Neural cell (in vitro differentiated cells): ENCODE results near the gene PARM1.

ENCODE experiments used
- CTCF ChIP-seq: fragments of 450-650 bp; IDR thresholded peaks from 2 replicates; pipeline ENCODE4 v1.5.1; 2014; ENCODE audit warnings: antibody characterized with exemption, mild to moderate bottlenecking, moderate library complexity; ENCODE audit not compliant: poor library complexity, severe bottlenecking
- EP300 ChIP-seq: fragments of 450-650 bp; conservative IDR thresholded peaks from 2 replicates; pipeline ENCODE4 v1.6.1; 2014; ENCODE audit warnings: antibody characterized with exemption, mild to moderate bottlenecking, moderate library complexity; ENCODE audit not compliant: poor library complexity, severe bottlenecking
- POLR2AphosphoS5 ChIP-seq: IDR thresholded peaks from 2 replicates; pipeline ENCODE4 v1.6.1; 2012
- TF ChIP-seq, protein P1 (sequence below): IDR thresholded peaks from 2 replicates; pipeline ENCODE4 v1.6.1; 2012; ENCODE audit warnings: borderline replicate concordance

- TF ChIP-seq POLR2AphosphoS5 (no peak), CTCF (no peak), EP300 (no peak)
- TF ChIP-seq, protein P1, sequence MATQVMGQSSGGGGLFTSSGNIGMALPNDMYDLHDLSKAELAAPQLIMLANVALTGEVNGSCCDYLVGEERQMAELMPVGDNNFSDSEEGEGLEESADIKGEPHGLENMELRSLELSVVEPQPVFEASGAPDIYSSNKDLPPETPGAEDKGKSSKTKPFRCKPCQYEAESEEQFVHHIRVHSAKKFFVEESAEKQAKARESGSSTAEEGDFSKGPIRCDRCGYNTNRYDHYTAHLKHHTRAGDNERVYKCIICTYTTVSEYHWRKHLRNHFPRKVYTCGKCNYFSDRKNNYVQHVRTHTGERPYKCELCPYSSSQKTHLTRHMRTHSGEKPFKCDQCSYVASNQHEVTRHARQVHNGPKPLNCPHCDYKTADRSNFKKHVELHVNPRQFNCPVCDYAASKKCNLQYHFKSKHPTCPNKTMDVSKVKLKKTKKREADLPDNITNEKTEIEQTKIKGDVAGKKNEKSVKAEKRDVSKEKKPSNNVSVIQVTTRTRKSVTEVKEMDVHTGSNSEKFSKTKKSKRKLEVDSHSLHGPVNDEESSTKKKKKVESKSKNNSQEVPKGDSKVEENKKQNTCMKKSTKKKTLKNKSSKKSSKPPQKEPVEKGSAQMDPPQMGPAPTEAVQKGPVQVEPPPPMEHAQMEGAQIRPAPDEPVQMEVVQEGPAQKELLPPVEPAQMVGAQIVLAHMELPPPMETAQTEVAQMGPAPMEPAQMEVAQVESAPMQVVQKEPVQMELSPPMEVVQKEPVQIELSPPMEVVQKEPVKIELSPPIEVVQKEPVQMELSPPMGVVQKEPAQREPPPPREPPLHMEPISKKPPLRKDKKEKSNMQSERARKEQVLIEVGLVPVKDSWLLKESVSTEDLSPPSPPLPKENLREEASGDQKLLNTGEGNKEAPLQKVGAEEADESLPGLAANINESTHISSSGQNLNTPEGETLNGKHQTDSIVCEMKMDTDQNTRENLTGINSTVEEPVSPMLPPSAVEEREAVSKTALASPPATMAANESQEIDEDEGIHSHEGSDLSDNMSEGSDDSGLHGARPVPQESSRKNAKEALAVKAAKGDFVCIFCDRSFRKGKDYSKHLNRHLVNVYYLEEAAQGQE, result no peak
Measured at GRCh38 chr4:74932010-74932409, 906 bp upstream of the PARM1 start.
